ENCODE results near the gene SERPIND1.
"Not testable (repeated sequence)": the region's sequence is repeated elsewhere in the genome, so short reads cannot be mapped to it uniquely, and the experiment has no call there.

Gene SERPIND1

DNA sequence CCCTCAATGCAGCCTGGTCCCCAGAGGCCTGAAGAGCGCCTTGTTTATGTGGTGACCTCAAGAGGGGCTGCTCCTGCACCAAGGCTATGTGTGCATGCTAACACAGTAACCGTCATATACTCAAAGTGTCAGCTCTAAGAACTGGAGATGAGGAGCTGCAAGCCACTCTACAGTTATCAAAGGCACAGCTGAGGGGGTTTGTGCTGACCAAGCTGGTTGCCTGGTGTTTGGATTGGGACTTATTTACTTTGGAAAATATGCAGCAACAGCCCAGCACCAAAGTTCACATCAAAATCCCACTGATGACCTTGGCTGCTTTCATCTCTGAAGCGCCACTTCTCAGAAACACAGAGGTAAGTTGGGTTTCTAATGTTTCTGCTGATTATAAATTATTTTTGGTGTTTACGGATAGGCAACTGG lies at the start of gene SERPIND1:
Gene SERPIND1, plus strand, starts transcription at position 321 of the 420 bp plus-strand sequence. CDS start 5,200 bp downstream, outside the sequence.
- DNase-seq (ENCODE audit: low read depth), result no peak

- DNase-seq (ENCODE audit: low read depth), result no peak
These were observed 49.0 kb upstream of the SERPIND1 start for GRCh38 chr22:20724676-20725454.

- DNase-seq (ENCODE audit: low read depth), result no peak
These were observed 47.8 kb upstream of the SERPIND1 start for GRCh38 chr22:20725987-20726558.

DNA sequence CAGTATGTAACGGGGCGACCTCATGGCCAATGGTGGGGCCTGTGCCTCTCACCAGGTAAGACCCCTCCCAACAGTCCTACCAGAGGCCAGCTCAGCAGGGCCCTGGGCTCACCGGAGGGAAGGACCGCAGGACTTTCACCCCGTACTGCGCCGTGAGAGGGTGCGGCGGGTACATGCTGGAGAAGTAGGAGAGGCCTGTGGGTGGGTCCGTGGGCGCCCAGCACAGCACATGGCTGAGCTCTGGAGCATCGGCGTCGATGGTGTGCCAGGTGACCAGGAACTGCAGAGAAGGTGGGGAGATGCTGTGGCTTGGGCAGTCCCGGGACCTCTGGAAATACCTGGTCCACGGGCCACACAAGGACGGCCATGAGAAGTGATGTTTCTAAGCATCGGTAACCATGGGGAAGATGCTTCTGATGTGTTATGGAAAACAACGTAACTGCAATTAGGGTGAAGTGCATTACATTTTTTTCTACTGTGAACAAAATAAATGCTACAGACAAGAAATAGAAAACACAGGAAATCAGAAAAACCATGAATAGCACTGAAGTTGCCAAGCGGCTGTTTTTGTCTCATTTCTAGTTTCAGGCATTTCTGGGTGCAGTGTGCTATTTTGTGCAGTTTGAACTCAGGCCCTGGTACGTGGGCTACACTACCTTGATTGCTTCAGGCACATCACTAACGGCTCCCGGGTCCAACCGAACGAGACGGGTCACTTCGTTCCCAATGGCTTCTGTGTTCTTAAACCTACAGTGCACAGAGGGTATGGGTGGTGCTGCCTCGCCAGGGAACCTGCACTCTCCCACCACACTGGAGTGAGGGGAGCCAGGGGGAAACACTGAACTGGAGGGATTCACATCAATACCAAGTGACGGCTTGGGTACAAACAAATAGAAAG lies 46.5 kb upstream of the SERPIND1 start:
- DNase-seq (ENCODE audit: low read depth), result no peak

DNA sequence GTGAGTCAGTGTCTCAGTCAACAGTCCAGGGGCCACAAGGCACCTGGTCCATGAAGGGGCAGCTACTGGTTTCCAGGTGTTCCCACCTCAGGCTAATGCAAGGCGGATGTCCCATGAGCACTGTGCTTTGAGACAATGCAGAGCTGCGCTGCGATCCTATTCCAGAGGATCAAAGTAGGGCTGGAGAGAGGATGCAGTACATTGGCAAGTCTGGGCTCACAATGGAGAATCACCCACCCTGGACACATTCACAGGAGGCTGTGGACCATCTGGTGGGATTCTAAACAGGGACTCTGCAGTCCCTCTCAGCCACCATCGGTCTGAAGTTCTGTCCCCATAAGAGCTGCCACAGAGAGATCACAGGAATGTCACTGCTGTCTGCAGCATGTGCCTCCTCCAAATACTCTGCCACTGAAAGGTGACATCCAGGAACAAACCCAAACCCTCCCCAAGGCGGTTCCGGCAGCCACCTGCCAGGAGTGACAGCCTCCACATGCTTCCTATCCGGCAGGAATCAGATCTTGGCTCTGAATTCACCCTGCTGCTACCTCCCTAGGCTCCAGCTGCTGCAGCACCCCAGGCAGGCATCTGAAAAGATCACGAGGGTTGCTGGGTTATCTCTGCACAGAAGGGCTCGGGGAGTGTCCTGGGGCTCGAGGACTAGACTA lies 45.3 kb upstream of the SERPIND1 start:
- no peak for DNase-seq (ENCODE audit: low read depth)

GRCh38 chr22:20729194-20729593 lies 44.7 kb upstream of the SERPIND1 start:
- DNase-seq (ENCODE audit: low read depth), result no peak

DNA sequence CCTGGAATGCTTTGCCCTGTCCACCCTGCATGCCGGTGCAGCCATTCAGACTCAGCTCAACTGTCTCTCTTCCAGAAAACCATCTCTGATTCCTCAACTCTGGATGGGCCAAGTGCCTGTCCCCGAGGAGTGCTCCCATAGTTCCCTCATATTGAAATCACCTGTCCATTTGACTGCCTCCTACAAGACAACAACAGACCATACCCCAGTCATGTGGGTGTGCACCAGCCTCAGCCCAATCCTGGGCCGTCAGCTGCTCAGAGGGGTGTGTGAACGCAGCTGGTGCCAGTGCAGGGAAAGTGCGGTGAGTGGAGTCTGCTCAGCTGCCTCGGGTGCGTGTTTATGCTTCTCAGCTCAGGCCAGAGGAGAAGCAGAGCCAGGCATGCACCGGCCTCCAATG lies 41.5 kb upstream of the SERPIND1 start:
- DNase-seq (ENCODE audit: low read depth), result not testable (repeated sequence)

GRCh38 chr22:20735356-20736162 lies 38.4 kb upstream of the SERPIND1 start:
- DNase-seq (ENCODE audit: low read depth), result not testable (repeated sequence)

DNA sequence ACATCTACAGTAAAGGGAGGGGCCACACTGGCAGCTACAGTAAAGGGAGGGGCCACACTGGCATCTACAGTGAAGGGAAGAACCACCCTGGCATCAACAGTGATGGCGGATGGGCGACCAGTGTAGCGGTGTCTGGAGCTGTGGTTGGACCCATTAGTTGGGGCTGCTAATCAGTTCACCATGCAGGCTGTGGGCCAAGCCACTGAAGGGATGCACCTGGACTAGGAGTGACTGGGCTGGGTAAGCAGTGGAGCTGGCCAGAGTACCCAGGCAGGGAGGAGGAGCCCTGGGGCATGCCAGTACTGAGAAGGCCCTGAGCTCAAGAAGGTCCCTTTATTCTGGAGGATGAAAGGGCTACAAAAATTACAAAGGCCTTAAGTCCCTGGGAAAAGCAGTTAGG lies 37.0 kb upstream of the SERPIND1 start:
- not testable (repeated sequence) for DNase-seq (ENCODE audit: low read depth)

DNA sequence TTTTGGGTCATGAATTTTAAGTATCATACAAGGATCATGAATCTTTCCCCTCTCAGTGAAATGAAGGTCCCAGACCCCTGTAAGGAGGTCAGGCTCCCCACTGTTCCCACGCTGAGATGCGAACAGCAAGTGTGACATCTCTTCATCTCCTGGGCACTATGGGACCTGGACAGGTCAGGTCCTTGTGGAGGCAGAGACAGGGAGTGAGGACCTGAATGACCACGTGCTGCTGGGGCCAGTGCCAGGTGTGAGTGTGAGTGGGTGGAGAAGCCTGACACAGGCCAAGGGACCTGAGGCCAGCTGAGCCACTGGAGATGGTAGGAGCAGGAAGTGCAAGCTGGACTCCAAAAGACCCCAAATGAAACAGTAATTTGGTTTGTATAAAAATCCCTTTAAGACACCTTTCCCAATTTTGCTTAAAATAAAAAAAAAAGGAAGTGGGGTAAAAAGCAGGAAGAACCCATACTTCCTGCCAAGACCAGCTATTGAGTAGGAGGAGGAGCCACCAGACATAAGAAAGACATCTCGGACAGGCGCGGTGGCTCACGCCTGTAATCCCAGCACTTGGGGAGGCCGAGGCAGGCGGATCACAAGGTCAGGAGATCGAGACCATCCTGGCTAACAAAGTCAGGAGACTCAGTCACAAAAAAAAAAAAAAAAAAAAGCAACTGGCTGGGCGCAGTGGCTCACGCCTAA lies 35.4 kb upstream of the SERPIND1 start:
- no peak for DNase-seq (ENCODE audit: low read depth)

DNA sequence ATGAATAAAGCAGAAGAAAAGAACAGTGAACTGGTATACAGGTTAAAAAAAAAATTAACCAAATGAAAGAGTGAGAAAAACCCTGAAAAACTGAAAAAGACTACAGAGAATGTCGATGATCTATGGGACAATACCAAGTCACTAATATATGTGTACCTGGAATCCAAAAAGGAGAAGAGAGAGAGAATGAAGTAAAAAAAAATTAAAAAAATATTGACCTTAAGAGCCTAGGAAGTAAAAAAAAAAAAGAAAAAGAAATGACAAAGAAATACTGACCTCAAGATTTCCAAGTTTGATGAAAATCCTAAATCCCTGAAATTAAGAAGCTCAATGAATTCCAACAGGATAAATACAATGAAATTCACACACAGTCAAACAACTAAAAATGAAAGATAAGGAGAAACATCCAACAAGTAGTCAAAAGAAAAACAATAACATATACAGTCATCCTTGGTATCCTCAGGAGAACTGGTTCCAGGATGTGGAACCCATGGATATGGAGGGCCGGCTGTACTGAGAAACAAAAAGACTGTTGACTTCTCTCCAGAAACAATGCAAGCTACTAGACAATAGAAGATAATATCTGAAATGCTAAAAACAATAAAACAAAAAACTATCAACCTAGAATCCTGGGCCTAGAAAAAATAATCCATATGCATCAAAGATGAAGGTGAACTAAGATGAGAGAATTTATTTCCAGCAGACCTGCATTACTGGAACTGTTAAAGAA lies 33.5 kb upstream of the SERPIND1 start:
- no peak for DNase-seq (ENCODE audit: low read depth)

- no peak for DNase-seq (ENCODE audit: low read depth)
These were observed 32.8 kb upstream of the SERPIND1 start for GRCh38 chr22:20741008-20741633.

DNA sequence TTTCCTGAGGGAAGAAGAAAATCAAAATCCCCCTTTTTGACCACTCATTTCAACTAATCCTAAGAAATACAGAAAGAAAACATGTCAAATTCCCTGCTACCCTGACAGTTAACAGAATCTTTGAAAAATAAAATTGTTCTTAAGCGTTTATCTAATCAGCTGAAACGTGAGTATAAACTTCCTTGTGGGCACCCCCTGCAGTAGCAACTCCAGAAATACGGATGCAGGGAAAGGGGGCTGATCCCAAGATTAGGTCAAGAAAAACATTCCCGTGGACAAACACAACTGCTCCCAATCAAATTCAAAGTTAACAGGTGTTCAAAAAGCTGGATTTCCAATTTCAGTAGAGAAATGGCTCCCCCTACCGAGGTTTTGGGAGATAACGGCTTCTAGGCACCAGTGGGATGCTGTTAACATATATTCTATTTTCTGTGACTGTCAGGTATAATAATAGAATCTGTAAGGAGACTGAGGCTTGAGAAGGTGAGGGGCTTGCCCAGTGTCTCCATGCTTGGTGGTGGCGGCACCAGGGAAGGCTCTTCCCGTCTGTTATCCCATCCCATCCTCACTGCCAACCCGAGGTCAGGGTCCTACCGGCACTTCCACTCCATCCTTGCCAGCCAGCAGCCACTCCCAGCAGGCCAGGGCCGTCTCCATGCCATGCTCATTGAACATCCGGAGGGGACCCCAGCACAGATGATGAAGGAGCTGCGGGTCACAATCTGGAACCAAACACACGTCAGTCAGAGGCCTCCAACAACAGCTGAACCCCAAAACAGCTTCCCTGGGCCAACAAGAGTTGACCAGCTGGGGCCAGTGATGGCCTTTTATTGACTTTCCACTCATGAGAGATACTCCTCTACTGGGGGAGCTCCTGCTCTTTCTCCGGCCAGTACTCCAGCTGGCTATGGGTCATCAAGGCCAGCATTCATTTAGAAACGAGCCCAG lies 32.0 kb upstream of the SERPIND1 start:
- no peak for DNase-seq (ENCODE audit: low read depth)

GRCh38 chr22:20742764-20743163 lies 31.1 kb upstream of the SERPIND1 start:
- no peak for DNase-seq (ENCODE audit: low read depth)

DNA sequence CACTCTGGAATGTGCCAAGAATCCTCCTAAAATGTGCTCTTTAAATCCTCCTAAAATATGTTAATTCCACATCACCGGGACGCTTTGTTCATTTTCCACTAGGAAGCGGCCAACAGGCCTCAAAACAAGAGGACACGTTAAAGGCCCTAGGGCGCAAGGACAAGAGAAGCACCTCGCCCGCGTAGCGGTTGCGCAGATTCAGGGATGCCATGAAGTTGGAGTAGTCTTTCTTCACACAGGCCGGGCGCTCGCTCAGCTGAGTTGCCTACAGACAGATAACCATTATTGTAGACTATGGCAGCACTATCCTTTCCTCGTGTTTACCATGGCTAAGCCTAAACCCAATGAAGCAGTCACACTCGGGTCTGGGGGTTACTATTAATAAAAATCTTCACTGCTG lies 29.5 kb upstream of the SERPIND1 start:
- no peak for DNase-seq (ENCODE audit: low read depth)

- DNase-seq (ENCODE audit: low read depth), result no peak
These were observed 28.8 kb upstream of the SERPIND1 start for GRCh38 chr22:20745119-20745518.

GRCh38 chr22:20746431-20747189 lies 27.3 kb upstream of the SERPIND1 start:
- no peak for DNase-seq (ENCODE audit: low read depth)

- DNase-seq (ENCODE audit: low read depth), result no peak
These were observed 26.7 kb upstream of the SERPIND1 start for GRCh38 chr22:20747223-20747622.

Data from activated T-helper 9 cell treated with anti-CD3 and anti-CD28 coated beads, Interleukin-2, amount 50 U/mL, for 16 hours (primary cell).